Body of pancreas (tissue), 4 donors: Measurements from ENCODE around the gene TMEM151B.

ENCODE experiments used
- POLR2A ChIP-seq, 3 donors: fragments of 450-650 bp; IDR thresholded peaks; one replicate each; pipeline ENCODE4 v1.6.1; 2016; ENCODE audit warnings: antibody characterized with exemption in 3 of 3, mild to moderate bottlenecking in 2 of 3
- TF ChIP-seq, protein P1 (sequence below), 7 experiments: fragments of 450-650 bp in 4 of 7; fragments of 200-600 bp in 3 of 7; sonication (generic) in 3 of 7; IDR thresholded peaks; one replicate each; pipeline ENCODE4 v1.5.1; 2016 to 2019; ENCODE audit warnings: antibody characterized with exemption in 7 of 7

DNA sequence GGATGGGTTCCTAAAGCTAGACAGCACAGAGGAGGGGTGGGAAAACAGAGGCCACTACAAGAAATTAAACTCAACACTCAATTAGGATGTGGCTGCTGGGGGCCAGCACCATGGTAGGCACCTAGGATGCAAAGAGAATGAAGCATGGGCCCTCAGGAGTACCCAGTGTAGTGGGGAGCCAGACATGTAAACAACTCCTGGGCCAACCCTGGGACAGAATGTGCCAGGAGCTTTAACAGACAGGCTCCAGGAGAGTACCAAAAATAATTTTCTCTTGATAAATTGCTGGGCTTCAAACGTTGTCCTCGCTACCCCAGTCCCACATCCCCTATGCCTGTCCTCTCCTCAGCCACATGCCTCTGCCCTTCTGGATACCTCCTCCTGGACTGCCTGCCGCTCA, 1.7 kb downstream of the TMEM151B start:
- TF ChIP-seq, protein P1, sequence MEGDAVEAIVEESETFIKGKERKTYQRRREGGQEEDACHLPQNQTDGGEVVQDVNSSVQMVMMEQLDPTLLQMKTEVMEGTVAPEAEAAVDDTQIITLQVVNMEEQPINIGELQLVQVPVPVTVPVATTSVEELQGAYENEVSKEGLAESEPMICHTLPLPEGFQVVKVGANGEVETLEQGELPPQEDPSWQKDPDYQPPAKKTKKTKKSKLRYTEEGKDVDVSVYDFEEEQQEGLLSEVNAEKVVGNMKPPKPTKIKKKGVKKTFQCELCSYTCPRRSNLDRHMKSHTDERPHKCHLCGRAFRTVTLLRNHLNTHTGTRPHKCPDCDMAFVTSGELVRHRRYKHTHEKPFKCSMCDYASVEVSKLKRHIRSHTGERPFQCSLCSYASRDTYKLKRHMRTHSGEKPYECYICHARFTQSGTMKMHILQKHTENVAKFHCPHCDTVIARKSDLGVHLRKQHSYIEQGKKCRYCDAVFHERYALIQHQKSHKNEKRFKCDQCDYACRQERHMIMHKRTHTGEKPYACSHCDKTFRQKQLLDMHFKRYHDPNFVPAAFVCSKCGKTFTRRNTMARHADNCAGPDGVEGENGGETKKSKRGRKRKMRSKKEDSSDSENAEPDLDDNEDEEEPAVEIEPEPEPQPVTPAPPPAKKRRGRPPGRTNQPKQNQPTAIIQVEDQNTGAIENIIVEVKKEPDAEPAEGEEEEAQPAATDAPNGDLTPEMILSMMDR (IDR thresholded peaks at IDR 0.05): no peak
- no peak for TF ChIP-seq POLR2A (IDR thresholded peaks at IDR 0.05)
